ENCODE measurements around the gene SNED1.

- TF ChIP-seq POLR2AphosphoS5 (IDR thresholded peaks at IDR 0.05; ENCODE audit: low read depth, low read length) (no peak), REST (IDR thresholded peaks at IDR 0.05; ENCODE audit: insufficient read depth in 1 of 2, low read depth in 2 of 2, low read length in 2 of 2) (no peak), TAF1 (IDR thresholded peaks at IDR 0.05; ENCODE audit: borderline replicate concordance, insufficient read depth, low read length) (no peak), SIN3A (IDR thresholded peaks at IDR 0.05; ENCODE audit: borderline replicate concordance, insufficient read depth, low read length) (no peak)
Measured at GRCh38 chr2:241068136-241068941, 69.9 kb downstream of the SNED1 start.
